ENCODE measurements around the gene KLHL22.

Gene KLHL22

GRCh38 chr22:20465759-20466077, 29.9 kb downstream of the KLHL22 start:
- Histone ChIP-seq H3K27ac (ENCODE audit: low read length) (no peak overlapping the region), H3K9me3 (ENCODE audit: insufficient read depth, low read length) (no peaks in the 10 kb centered on the region), H3K9ac (ENCODE audit: low read length) (no peak overlapping the region), H3K4me1 (ENCODE audit: low read length) (peaks cover 21% of the 10 kb centered on the region), H4K20me1 (ENCODE audit: insufficient read depth, low read length) (peaks cover 13% of the 10 kb centered on the region), H3K36me3 (replicated peaks; ENCODE audit: low read depth, low read length) (peaks cover 24% of the 10 kb centered on the region), H2AFZ (ENCODE audit: low read depth, low read length) (no peak overlapping the region), H3K4me3 (ENCODE audit: low read length) (no peak overlapping the region), H3K79me2 (ENCODE audit: low read length) (no peaks in the 10 kb centered on the region), H3K4me2 (ENCODE audit: low read length) (no peak overlapping the region), H3K27me3 (ENCODE audit: low read depth, low read length) (no peaks in the 10 kb centered on the region)
- TF ChIP-seq EZH2phosphoT487 (IDR thresholded peaks at IDR 0.05; ENCODE audit: low read depth) (no peak), CTCF (IDR thresholded peaks at IDR 0.05; ENCODE audit: low read depth, low read length) (no peak)

GRCh38 chr22:20464912-20465758, 30.5 kb downstream of the KLHL22 start:
- H3K4me3 ChIP-seq (ENCODE audit: low read length) = no peak overlapping the region
- H3K4me2 ChIP-seq (ENCODE audit: low read length) = no peak overlapping the region
- H3K4me1 ChIP-seq (ENCODE audit: low read length) = peaks cover 21% of the 10 kb centered on the region
- H3K9me3 ChIP-seq (ENCODE audit: insufficient read depth, low read length) = no peaks in the 10 kb centered on the region
- H3K79me2 ChIP-seq (ENCODE audit: low read length) = no peaks in the 10 kb centered on the region
- H2AFZ ChIP-seq (ENCODE audit: low read depth, low read length) = no peak overlapping the region
- H3K9ac ChIP-seq (ENCODE audit: low read length) = no peak overlapping the region
- no peaks in the 10 kb centered on the region for H3K27me3 ChIP-seq (ENCODE audit: low read depth, low read length)
- no peak overlapping the region for H3K27ac ChIP-seq (ENCODE audit: low read length)
- H4K20me1 ChIP-seq (ENCODE audit: insufficient read depth, low read length) = peaks cover 13% of the 10 kb centered on the region
- H3K36me3 ChIP-seq (replicated peaks; ENCODE audit: low read depth, low read length) = peaks cover 25% of the 10 kb centered on the region
- TF ChIP-seq EZH2phosphoT487 (IDR thresholded peaks at IDR 0.05; ENCODE audit: low read depth) (no peak), CTCF (IDR thresholded peaks at IDR 0.05; ENCODE audit: low read depth, low read length) (no peak)

- Histone ChIP-seq H3K9ac (ENCODE audit: low read length) (no peak overlapping the region; the same call in 1 of the 2 replicates), H3K79me2 (ENCODE audit: low read length) (no peaks in the 10 kb centered on the region), H3K36me3 (replicated peaks; ENCODE audit: low read depth, low read length) (peaks cover 22% of the 10 kb centered on the region), H3K4me1 (ENCODE audit: low read length) (peaks cover 21% of the 10 kb centered on the region), H3K4me2 (ENCODE audit: low read length) (peak overlapping the region; percentile 62), H4K20me1 (ENCODE audit: insufficient read depth, low read length) (peaks cover 13% of the 10 kb centered on the region), H3K27me3 (ENCODE audit: low read depth, low read length) (no peaks in the 10 kb centered on the region), H3K27ac (ENCODE audit: low read length) (peak overlapping the region; percentile 63), H2AFZ (ENCODE audit: low read depth, low read length) (no peak overlapping the region), H3K4me3 (ENCODE audit: low read length) (peak overlapping the region; percentile 6; the same call in 1 of the 2 replicates), H3K9me3 (ENCODE audit: insufficient read depth, low read length) (no peaks in the 10 kb centered on the region)
- TF ChIP-seq EZH2phosphoT487 (IDR thresholded peaks at IDR 0.05; ENCODE audit: low read depth) (no peak), CTCF (IDR thresholded peaks at IDR 0.05; ENCODE audit: low read depth, low read length) (no peak)
Measured at GRCh38 chr22:20464096-20464614, 31.4 kb downstream of the KLHL22 start.

GRCh38 chr22:20463324-20464095, 32.1 kb downstream of the KLHL22 start:
- peak overlapping the region; percentile 6; the same call in 1 of the 2 replicates for H3K4me3 ChIP-seq (ENCODE audit: low read length)
- peak overlapping the region; percentile 62 for H3K4me2 ChIP-seq (ENCODE audit: low read length)
- H3K79me2 ChIP-seq (ENCODE audit: low read length) = no peaks in the 10 kb centered on the region

More at GRCh38 chr22:20463324-20464095, 32.1 kb downstream of the KLHL22 start:
- H3K9me3 ChIP-seq (ENCODE audit: insufficient read depth, low read length) = no peaks in the 10 kb centered on the region
- H3K27ac ChIP-seq (ENCODE audit: low read length) = peak overlapping the region; percentile 63
- peaks cover 21% of the 10 kb centered on the region for H3K4me1 ChIP-seq (ENCODE audit: low read length)
- H2AFZ ChIP-seq (ENCODE audit: low read depth, low read length) = no peak overlapping the region
- peaks cover 13% of the 10 kb centered on the region for H4K20me1 ChIP-seq (ENCODE audit: insufficient read depth, low read length)
- TF ChIP-seq CTCF (IDR thresholded peaks at IDR 0.05; ENCODE audit: low read depth, low read length) (no peak), EZH2phosphoT487 (IDR thresholded peaks at IDR 0.05; ENCODE audit: low read depth) (no peak)
- peaks cover 20% of the 10 kb centered on the region for H3K36me3 ChIP-seq (replicated peaks; ENCODE audit: low read depth, low read length)
- H3K27me3 ChIP-seq (ENCODE audit: low read depth, low read length) = no peaks in the 10 kb centered on the region
- H3K9ac ChIP-seq (ENCODE audit: low read length) = peak overlapping the region; percentile 11; the same call in 1 of the 2 replicates
